HEK293 (cell line): ENCODE data around the gene ANKEF1.

Experiments
- CTCF ChIA-PET: fragments of 350-600 bp; formaldehyde crosslinking; extraction: SDS; loops from one replicate; lab custom pipeline; 2021; ENCODE audit warnings: antibody characterized with exemption; lab: Yijun Ruan, JAX
- POLR2A ChIA-PET: fragments of 300-600 bp; formaldehyde crosslinking; extraction: SDS; loops from one replicate; lab custom pipeline; 2020; ENCODE audit warnings: antibody characterized with exemption, inconsistent platforms; lab: Yijun Ruan, JAX
- H3K27ac ChIP-seq: fragments of 200-500 bp; sonication (Bioruptor generic); 2 replicates; pipeline ENCODE4 v1.5.1; 2014; ENCODE audit warnings: low read depth, low read length, control low read depth, inconsistent platforms; ENCODE audit errors: extremely low read depth
- H3K36me3 ChIP-seq, 2 experiments: fragments of 200-500 bp in 1 of 2; sonication (Bioruptor generic) in 1 of 2; 1 replicate in 1 of 2; 2 replicates in 1 of 2; pipeline ENCODE4 v1.5.1; 2014 to 2017; ENCODE audit warnings: inconsistent platforms in 2 of 2, low read length in 2 of 2; ENCODE audit not compliant: control insufficient read depth in 2 of 2, insufficient read depth in 1 of 2
- H3K4me1 ChIP-seq: fragments of 200-500 bp; sonication (Bioruptor generic); 2 replicates; pipeline ENCODE4 v1.5.1; 2014; ENCODE audit warnings: mild to moderate bottlenecking, low read length, inconsistent platforms; ENCODE audit not compliant: control insufficient read depth, insufficient read depth
- H3K4me3 ChIP-seq: 2 replicates; pipeline ENCODE4 v1.5.1; 2011; ENCODE audit warnings: low read depth, mild to moderate bottlenecking, control low read depth, low read length, moderate library complexity
- H3K9me3 ChIP-seq: fragments of 200-500 bp; sonication (Bioruptor generic); 2 replicates; pipeline ENCODE4 v1.5.1; 2014; ENCODE audit warnings: low read depth, low read length, inconsistent platforms; ENCODE audit not compliant: control insufficient read depth, insufficient read depth
- EGR2 ChIP-seq: fragments of 450-650 bp; formaldehyde crosslinking; IDR thresholded peaks from 2 replicates; pipeline ENCODE4 v1.5.1; 2016; ENCODE audit warnings: low read depth, missing biosample characterization, missing genetic modification characterization
- GLIS1 ChIP-seq: fragments of 450-650 bp; formaldehyde crosslinking; IDR thresholded peaks from 2 replicates; pipeline ENCODE4 v1.5.1; 2016; ENCODE audit warnings: missing biosample characterization, missing genetic modification characterization
- GLIS2 ChIP-seq: fragments of 450-650 bp; formaldehyde crosslinking; IDR thresholded peaks from 2 replicates; pipeline ENCODE4 v1.5.1; 2016; ENCODE audit warnings: missing biosample characterization, missing genetic modification characterization
- KLF10 ChIP-seq: fragments of 450-650 bp; IDR thresholded peaks from 2 replicates; pipeline ENCODE4 v1.5.1; 2018; ENCODE audit warnings: missing biosample characterization, mild to moderate bottlenecking, missing genetic modification characterization
- KLF17 ChIP-seq: fragments of 450-650 bp; formaldehyde crosslinking; IDR thresholded peaks from 2 replicates; pipeline ENCODE4 v1.5.1; 2016; ENCODE audit warnings: missing biosample characterization, missing genetic modification characterization
- OSR2 ChIP-seq: fragments of 450-650 bp; formaldehyde crosslinking; IDR thresholded peaks from 2 replicates; pipeline ENCODE4 v1.5.1; 2016; ENCODE audit warnings: missing biosample characterization, missing genetic modification characterization
- SP2 ChIP-seq: fragments of 450-650 bp; formaldehyde crosslinking; IDR thresholded peaks from 2 replicates; pipeline ENCODE4 v1.5.1; 2016; ENCODE audit warnings: missing biosample characterization, missing genetic modification characterization
- SP3 ChIP-seq: fragments of 450-650 bp; formaldehyde crosslinking; IDR thresholded peaks from 2 replicates; pipeline ENCODE4 v1.5.1; 2016; ENCODE audit warnings: missing biosample characterization, missing genetic modification characterization
- ZBTB11 ChIP-seq: fragments of 450-650 bp; formaldehyde crosslinking; conservative IDR thresholded peaks from 2 replicates; pipeline ENCODE4 v1.5.1; 2016; ENCODE audit warnings: low read depth, missing biosample characterization, missing genetic modification characterization
- ZBTB20 ChIP-seq: fragments of 450-650 bp; formaldehyde crosslinking; IDR thresholded peaks from 2 replicates; pipeline ENCODE4 v1.5.1; 2016; ENCODE audit warnings: missing biosample characterization, missing genetic modification characterization
- ZBTB26 ChIP-seq: fragments of 450-650 bp; formaldehyde crosslinking; optimal IDR thresholded peaks from 2 replicates; pipeline ENCODE3; 2016; ENCODE audit warnings: missing biosample characterization, mild to moderate bottlenecking, missing genetic modification characterization
- ZBTB48 ChIP-seq: fragments of 450-650 bp; formaldehyde crosslinking; IDR thresholded peaks from 2 replicates; pipeline ENCODE4 v1.5.1; 2016; ENCODE audit warnings: missing biosample characterization, missing genetic modification characterization
- ZBTB8A ChIP-seq: fragments of 450-650 bp; formaldehyde crosslinking; IDR thresholded peaks from 2 replicates; pipeline ENCODE4 v1.5.1; 2016; ENCODE audit warnings: missing biosample characterization, missing genetic modification characterization
- ZEB2 ChIP-seq: fragments of 450-650 bp; formaldehyde crosslinking; IDR thresholded peaks from 2 replicates; pipeline ENCODE4 v1.5.1; 2016; ENCODE audit warnings: missing biosample characterization, missing genetic modification characterization
- ZFP69B ChIP-seq: fragments of 450-650 bp; formaldehyde crosslinking; IDR thresholded peaks from 2 replicates; pipeline ENCODE4 v1.5.1; 2016; ENCODE audit warnings: missing biosample characterization, missing genetic modification characterization
- ZNF140 ChIP-seq: fragments of 450-650 bp; formaldehyde crosslinking; IDR thresholded peaks from 2 replicates; pipeline ENCODE4 v1.5.1; 2016; ENCODE audit warnings: missing biosample characterization, missing genetic modification characterization
- ZNF169 ChIP-seq: fragments of 450-650 bp; formaldehyde crosslinking; IDR thresholded peaks from 2 replicates; pipeline ENCODE4 v1.5.1; 2016; ENCODE audit warnings: missing biosample characterization, missing genetic modification characterization
- ZNF24 ChIP-seq: fragments of 450-650 bp; formaldehyde crosslinking; IDR thresholded peaks from 2 replicates; pipeline ENCODE4 v1.5.1; 2016; ENCODE audit warnings: missing biosample characterization, missing genetic modification characterization
- ZNF280C ChIP-seq: fragments of 450-650 bp; formaldehyde crosslinking; IDR thresholded peaks from 2 replicates; pipeline ENCODE4 v1.5.1; 2016; ENCODE audit warnings: missing biosample characterization, missing genetic modification characterization
- ZNF335 ChIP-seq: fragments of 450-650 bp; formaldehyde crosslinking; conservative IDR thresholded peaks from 2 replicates; pipeline ENCODE4 v1.5.1; 2016; ENCODE audit warnings: missing biosample characterization, missing genetic modification characterization
- ZNF341 ChIP-seq: fragments of 450-650 bp; formaldehyde crosslinking; IDR thresholded peaks from 2 replicates; pipeline ENCODE4; 2016; ENCODE audit warnings: low read depth, missing biosample characterization, missing genetic modification characterization
- ZNF354C ChIP-seq: fragments of 450-650 bp; formaldehyde crosslinking; IDR thresholded peaks from 2 replicates; pipeline ENCODE4 v1.5.1; 2016; ENCODE audit warnings: missing biosample characterization, missing genetic modification characterization, low read depth, borderline replicate concordance
- ZNF473 ChIP-seq: fragments of 450-650 bp; formaldehyde crosslinking; IDR thresholded peaks from 2 replicates; pipeline ENCODE4 v1.5.1; 2017; ENCODE audit warnings: missing biosample characterization, missing genetic modification characterization
- ZNF629 ChIP-seq: fragments of 450-650 bp; formaldehyde crosslinking; IDR thresholded peaks from 2 replicates; pipeline ENCODE4 v1.5.1; 2017; ENCODE audit warnings: missing biosample characterization, missing genetic modification characterization
- ZNF654 ChIP-seq: fragments of 450-650 bp; formaldehyde crosslinking; IDR thresholded peaks from 2 replicates; pipeline ENCODE4 v1.5.1; 2016; ENCODE audit warnings: low read depth, missing biosample characterization, missing genetic modification characterization
- ZNF837 ChIP-seq: fragments of 450-650 bp; formaldehyde crosslinking; IDR thresholded peaks from 2 replicates; pipeline ENCODE4 v1.5.1; 2016; ENCODE audit warnings: missing biosample characterization, missing genetic modification characterization
- ZXDB ChIP-seq: fragments of 450-650 bp; formaldehyde crosslinking; IDR thresholded peaks from 2 replicates; pipeline ENCODE4 v1.5.1; 2016; ENCODE audit warnings: missing biosample characterization, missing genetic modification characterization

The ANKEF1 gene

GRCh38 chr20:10034717-10035571, at the start of gene ANKEF1:
TSS of gene ANKEF1 (plus strand) at chr20:10034987. CDS start at chr20:10038302, 3,315 bp downstream.
- Histone ChIP-seq H3K27ac (peak within 1 kb of the TSS; percentile 60; the same call in 1 of the 2 replicates), H3K36me3 (peaks cover 0 to 8% of the 10 kb centered on the region in 2 experiments; a peak in 1 of 3 replicates), H3K9me3 (no peaks in the 10 kb centered on the region), H3K4me3 (peak within 1 kb of the TSS; percentile 62), H3K4me1 (no peaks in the 10 kb centered on the region)
- ChIA-PET POLR2A (interaction anchor here (0.6 to 1.4 kb wide), 3 partner anchors 53 to 577 kb away, joined by 3 to 5 read pairs (median 3); partner anchors contain the start of genes MKKS and SLX4IP), CTCF (interaction anchor here (0.6 to 1.3 kb wide), 6 partner anchors 42 to 1159 kb away, joined by 3 to 4 read pairs (median 3); no protein-coding TSS in a partner anchor)
- TF ChIP-seq KLF17 (tag by site-specific recombination) (no peak), GLIS1 (0 out of 2 replicates have a peak, but pooled peaks have one; percentile 38), ZNF280C (tag by site-specific recombination) (no peak), ZNF654 (tag by site-specific recombination) (no peak), ZNF341 (tag by site-specific recombination) (peak; percentile 84), SP2 (0 out of 2 replicates have a peak, but pooled peaks have one; percentile 40), KLF10 (peak; percentile 32; the same call in 1 of the 2 replicates), ZBTB48 (tag by site-specific recombination) (peak; percentile 85), ZNF335 (tag by site-specific recombination) (peak; percentile 96), ZBTB26 (tag by site-specific recombination) (peak; percentile 83), ZFP69B (tag by site-specific recombination) (no peak), ZNF473 (tag by site-specific recombination) (no peak), ZNF169 (tag by site-specific recombination) (no peak), ZNF837 (tag by site-specific recombination) (no peak), ZBTB11 (peak; percentile 96), ZNF629 (tag by site-specific recombination) (peak; percentile 39; the same call in 1 of the 2 replicates), EGR2 (tag by site-specific recombination) (0 out of 2 replicates have a peak, but pooled peaks have one; percentile 19), ZEB2 (0 out of 2 replicates have a peak, but pooled peaks have one; percentile 43), SP3 (tag by site-specific recombination) (peak; percentile 60), ZNF140 (tag by site-specific recombination) (no peak), GLIS2 (tag by site-specific recombination) (peak; percentile 63; the same call in 1 of the 2 replicates), ZNF24 (tag by site-specific recombination) (no peak), ZXDB (tag by site-specific recombination) (peak; percentile 73; the same call in 1 of the 2 replicates), ZBTB20 (peak; percentile 72; the same call in 1 of the 2 replicates), ZNF354C (tag by site-specific recombination) (no peak), ZBTB8A (tag by site-specific recombination) (peak; percentile 75), OSR2 (tag by site-specific recombination) (peak; percentile 51; the same call in 1 of the 2 replicates)
